GM18951 (cell line): ENCODE data around the gene SMIM1.

Experiments
- POLR2A ChIP-seq: IDR thresholded peaks from 4 replicates; pipeline ENCODE4 v1.6.1; 2011; ENCODE audit warnings: mild to moderate bottlenecking; ENCODE audit not compliant: insufficient read length, insufficient read depth; ENCODE audit errors: extremely low read depth
- in situ Hi-C: fragments of 300-500 bp; cut with MboI; formaldehyde crosslinking; loops from one replicate; pipeline ENCODE4 v1.12.0; 2022; ENCODE audit warnings: low sequenced_read_pairs, mixed read lengths, inconsistent platforms; ENCODE audit not compliant: unreplicated experiment

SMIM1 gene

GRCh38 chr1:3733094-3733882 lies 39.3 kb upstream of the SMIM1 start:
- in situ Hi-C loops = no loop called here
- no peak for TF ChIP-seq POLR2A

DNA sequence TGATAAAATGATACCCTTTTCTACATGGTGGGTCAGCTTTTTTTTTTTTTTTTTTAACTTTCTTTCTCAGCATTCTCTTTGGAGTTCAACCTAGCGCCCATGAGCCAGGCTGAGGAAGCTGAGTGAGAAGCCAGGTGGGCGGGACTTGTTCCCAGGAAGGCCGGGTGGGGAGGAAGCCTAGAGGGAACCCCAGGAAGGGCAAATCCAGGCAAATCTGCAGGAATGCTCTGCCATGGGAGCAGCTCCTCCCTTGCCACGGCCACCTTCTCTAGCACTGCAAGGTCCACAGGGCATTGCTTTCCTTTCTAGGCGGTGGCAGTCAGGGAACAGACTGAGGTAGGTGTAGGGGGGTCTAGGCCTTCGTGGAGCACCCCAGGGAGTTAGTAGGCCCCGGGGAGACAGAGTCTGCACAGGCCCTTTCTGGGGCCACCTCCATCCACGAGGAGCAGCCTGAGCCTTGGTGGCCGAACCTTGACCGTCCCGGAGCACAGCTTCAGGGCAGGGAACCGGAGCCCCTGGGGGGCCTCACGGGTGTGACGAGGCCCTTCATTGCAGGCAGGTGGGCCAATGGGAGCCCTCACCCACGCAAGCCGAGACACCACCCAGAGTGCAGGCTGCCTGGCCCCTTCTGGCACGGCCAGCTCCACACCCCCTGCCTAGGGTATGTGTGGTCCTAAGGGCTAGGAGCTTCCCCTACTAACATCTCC lies 38.5 kb upstream of the SMIM1 start:
- in situ Hi-C loops = no loop called here
- TF ChIP-seq POLR2A = no peak

GRCh38 chr1:3734602-3735001 lies 37.9 kb upstream of the SMIM1 start:
- TF ChIP-seq POLR2A = peak; percentile 26
- in situ Hi-C loops = no loop called here

- in situ Hi-C loops = no loop called here
- peak; percentile 21 for TF ChIP-seq POLR2A
These were observed 37.4 kb upstream of the SMIM1 start for GRCh38 chr1:3735027-3735681.

DNA sequence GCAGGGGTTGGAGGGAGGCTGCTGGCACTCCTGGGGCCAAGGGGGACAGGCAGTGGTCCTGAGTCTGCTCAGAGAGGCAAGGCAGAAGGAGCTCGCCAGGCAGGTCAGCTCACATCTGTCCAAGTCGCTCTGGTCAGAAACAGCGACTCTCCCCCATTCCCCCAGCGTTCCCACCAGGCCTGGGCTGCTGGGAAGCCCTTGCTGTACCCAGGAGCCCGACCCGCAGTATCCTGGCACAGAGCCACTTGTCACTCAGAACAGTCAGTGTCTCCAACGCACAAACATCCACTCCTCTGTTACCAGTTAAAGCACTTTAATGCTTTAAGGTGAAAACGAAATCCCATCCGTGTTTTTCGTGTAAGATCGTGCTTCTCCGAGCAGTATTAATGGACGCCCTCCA lies 36.9 kb upstream of the SMIM1 start:
- no peak for TF ChIP-seq POLR2A
- in situ Hi-C loops = no loop called here

DNA sequence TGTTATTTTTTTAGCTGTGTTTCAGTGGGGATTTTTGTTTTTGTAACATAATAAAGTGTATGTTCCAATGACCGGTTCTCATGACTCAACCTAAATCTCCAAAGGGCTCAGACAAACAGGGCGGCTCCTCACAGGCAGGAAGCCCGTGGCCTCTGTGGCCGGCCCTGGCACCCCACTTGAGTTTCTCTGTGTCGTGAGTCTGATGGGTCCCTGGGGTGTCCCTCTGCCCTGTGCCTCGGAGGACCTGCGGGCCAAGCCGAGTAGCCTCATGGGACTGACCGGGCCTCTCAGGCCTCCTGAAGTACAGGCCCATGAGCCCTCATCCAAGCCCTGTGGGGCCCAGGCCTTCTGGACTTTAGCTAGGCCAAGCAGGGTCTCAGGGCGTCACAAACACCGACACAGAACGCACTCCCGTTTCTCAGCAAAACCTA lies 36.4 kb upstream of the SMIM1 start:
- in situ Hi-C loops = no loop called here
- TF ChIP-seq POLR2A = no peak

DNA sequence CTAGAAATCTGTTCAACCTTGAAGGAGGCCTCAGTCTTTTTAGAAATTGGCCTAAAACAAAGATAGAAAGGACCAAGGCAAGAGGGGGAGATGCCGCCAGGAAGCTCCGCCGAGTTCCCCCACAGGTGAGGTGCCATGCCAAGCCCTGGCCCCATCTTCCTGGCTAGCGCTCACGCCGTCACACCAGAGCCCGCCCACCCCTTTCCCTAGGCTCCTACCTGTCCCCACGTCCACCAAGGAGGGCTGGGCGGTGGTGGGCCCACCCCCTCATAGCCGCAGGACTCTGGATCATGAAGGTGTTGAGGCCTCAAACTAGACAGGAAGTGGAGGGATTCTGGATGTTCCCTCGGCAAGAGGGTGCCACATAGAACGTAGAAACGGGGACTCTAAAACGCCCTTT lies 35.8 kb upstream of the SMIM1 start:
- in situ Hi-C loops = no loop called here
- no peak for TF ChIP-seq POLR2A

DNA sequence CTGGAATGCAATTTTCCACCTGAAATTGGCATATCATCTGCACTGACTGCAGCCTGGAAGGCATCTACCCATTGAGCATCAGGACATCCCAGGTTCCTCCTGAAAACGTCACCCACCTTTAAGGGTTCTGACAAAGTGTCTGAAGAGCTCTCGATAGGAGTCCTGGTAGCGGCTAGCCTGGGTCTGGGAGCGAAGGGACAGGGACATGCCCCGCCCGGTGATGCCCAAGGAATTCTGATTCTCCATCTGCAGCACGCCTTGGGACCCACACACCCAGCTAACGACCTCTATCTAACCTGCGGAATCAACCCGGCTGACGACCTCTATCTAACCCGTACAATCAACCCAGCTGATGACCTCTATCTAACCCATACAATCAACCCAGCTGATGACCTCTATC lies 33.6 kb upstream of the SMIM1 start:
- TF ChIP-seq POLR2A = no peak
- in situ Hi-C loops = no loop called here

GRCh38 chr1:3740042-3740441 lies 32.5 kb upstream of the SMIM1 start:
- no peak for TF ChIP-seq POLR2A
- in situ Hi-C loops = no loop called here

DNA sequence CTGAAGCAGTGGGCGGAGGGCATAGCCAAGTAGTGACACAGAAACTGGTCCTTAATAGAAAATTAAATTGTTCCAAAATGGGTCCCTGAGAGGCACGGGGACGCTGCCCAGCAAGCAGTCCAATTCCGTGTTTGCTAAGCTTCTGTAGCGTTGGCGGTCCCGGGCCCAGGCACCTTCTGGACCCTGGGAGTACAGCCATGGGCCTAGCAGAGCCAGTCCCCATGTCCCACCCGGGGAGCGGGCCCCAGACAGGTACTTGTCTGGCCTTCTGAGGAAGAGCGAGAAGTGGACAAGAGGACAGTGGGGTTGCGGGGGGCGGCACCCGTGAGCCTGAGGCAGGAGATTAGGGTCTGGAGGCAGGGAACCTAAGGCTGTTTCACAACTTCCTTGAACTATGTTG lies 31.8 kb upstream of the SMIM1 start:
- in situ Hi-C loops = no loop called here
- TF ChIP-seq POLR2A = no peak

GRCh38 chr1:3741566-3742438 lies 30.7 kb upstream of the SMIM1 start:
- no peak for TF ChIP-seq POLR2A
- in situ Hi-C loops = no loop called here

- in situ Hi-C loops = no loop called here
- no peak for TF ChIP-seq POLR2A
These were observed 29.9 kb upstream of the SMIM1 start for GRCh38 chr1:3742439-3743298.
